GM21515 (cell line): ENCODE measurements around the gene YES1.

ENCODE experiments used
- ATAC-seq: cut with Tn5 transposase; IDR thresholded peaks from one replicate; pipeline ENCODE4 v1.9.1; 2021; ENCODE audit not compliant: unreplicated experiment

The YES1 gene

GRCh38 chr18:811892-812375 is at the start of gene YES1:
YES1 (minus strand) TSS chr18:812242; CDS start chr18:756827, 55,415 bp downstream.
- peak; percentile 46 for ATAC-seq

GRCh38 chr18:857986-858385 is 45.9 kb upstream of the YES1 start:
- ATAC-seq, result no peak

- no peak for ATAC-seq
Observed at GRCh38 chr18:853471-853870, 41.4 kb upstream of the YES1 start.

GRCh38 chr18:850960-851359 is 38.9 kb upstream of the YES1 start:
- no peak for ATAC-seq

GRCh38 chr18:849021-849420 is 37.0 kb upstream of the YES1 start:
- no peak for ATAC-seq

GRCh38 chr18:848062-848861 is 36.2 kb upstream of the YES1 start:
- ATAC-seq, result no peak

GRCh38 chr18:845152-845819 is 33.2 kb upstream of the YES1 start:
- no peak for ATAC-seq

- no peak for ATAC-seq
Observed at GRCh38 chr18:841647-842370, 29.8 kb upstream of the YES1 start.

- no peak for ATAC-seq
Observed at GRCh38 chr18:840516-840915, 28.5 kb upstream of the YES1 start.

- ATAC-seq, result no peak
Observed at GRCh38 chr18:840023-840408, 28.0 kb upstream of the YES1 start.

- ATAC-seq, result peak; percentile 97
Observed at GRCh38 chr18:839224-840022, 27.4 kb upstream of the YES1 start.

- no peak for ATAC-seq
Observed at GRCh38 chr18:837922-838321, 25.9 kb upstream of the YES1 start.

GRCh38 chr18:834082-834720 is 22.2 kb upstream of the YES1 start:
- no peak for ATAC-seq

GRCh38 chr18:833197-833596 is 21.2 kb upstream of the YES1 start:
- no peak for ATAC-seq

GRCh38 chr18:832085-832681 is 20.1 kb upstream of the YES1 start:
- ATAC-seq, result no peak

GRCh38 chr18:830315-830901 is 18.4 kb upstream of the YES1 start:
- peak; percentile 58 for ATAC-seq

GRCh38 chr18:829432-829831 is 17.4 kb upstream of the YES1 start:
- ATAC-seq, result no peak

GRCh38 chr18:827093-827677 is 15.1 kb upstream of the YES1 start:
- ATAC-seq, result no peak

- no peak for ATAC-seq
Observed at GRCh38 chr18:825891-826585, 14.0 kb upstream of the YES1 start.
